ENCODE data around the gene SNAP25.

Gene SNAP25

GRCh38 chr20:10219452-10219791 lies 792 bp downstream of the SNAP25 start:
- Histone ChIP-seq H3K9ac (ENCODE audit: low read length) (no peak overlapping the region), H3K4me3 (ENCODE audit: insufficient read depth, low read length, poor library complexity, severe bottlenecking) (no peak overlapping the region), H3K9me3 (ENCODE audit: insufficient read depth, low read length) (no peaks in the 10 kb centered on the region), H4K20me1 (ENCODE audit: low read depth, low read length) (no peaks in the 10 kb centered on the region), H3K27me3 (ENCODE audit: low read length) (no peaks in the 10 kb centered on the region), H3K9me2 (replicated peaks; ENCODE audit: insufficient read depth, low read length) (no peaks in the 10 kb centered on the region), H3K79me2 (ENCODE audit: insufficient read depth, low read length) (no peaks in the 10 kb centered on the region), H3K27ac (ENCODE audit: low read depth, low read length) (no peak overlapping the region), H3K36me3 (ENCODE audit: low read length) (no peaks in the 10 kb centered on the region), H3F3A (ENCODE audit: insufficient read depth) (no peaks in the 10 kb centered on the region), H3K4me2 (ENCODE audit: low read depth, low read length, poor library complexity, severe bottlenecking) (no peak overlapping the region), H2AFZ (ENCODE audit: low read depth, low read length, severe bottlenecking) (no peak overlapping the region)
- TF ChIP-seq CTCF (IDR thresholded peaks at IDR 0.05; ENCODE audit: insufficient read depth, low read length, poor library complexity, severe bottlenecking): no peak
- no peak for TF ChIP-seq EZH2phosphoT487 (conservative IDR thresholded peaks at IDR 0.05; ENCODE audit: low read length)

DNA sequence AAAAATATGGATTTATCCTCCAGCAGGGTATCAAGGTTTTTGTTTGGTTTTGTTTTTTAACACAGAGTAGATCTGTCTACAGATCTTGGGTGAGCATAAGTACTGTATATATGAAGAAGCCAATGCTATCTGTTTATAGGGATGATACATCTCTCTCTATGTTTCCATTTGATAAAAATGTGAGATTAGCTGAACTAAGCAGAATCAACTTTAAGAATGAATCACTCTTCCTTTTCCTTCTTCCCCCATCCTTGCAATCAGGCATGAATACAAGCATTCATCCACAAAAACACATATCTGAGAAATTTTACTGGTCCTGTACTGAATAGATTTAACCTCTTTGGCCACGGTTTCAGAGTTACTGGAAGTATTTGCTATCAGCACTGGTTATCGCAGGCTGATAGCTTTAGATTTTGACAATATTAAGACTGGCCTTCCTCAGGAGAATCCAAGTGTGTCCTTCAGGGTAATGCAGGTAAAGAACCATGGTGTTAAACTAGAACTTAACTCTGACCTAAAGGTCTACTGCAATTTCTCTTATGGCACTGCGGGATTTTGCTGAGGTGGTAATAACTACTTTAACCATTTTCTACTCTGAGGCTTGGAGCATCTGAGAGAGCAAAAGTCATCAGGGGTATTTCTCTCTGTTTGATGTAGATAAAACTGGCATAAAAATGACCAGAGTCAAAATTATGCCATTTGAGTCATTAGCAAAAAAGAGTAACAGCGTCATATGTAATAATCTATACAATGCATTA lies 1.5 kb downstream of the SNAP25 start:
- Histone ChIP-seq H3K9me2 (replicated peaks; ENCODE audit: insufficient read depth, low read length) (no peaks in the 10 kb centered on the region), H3K4me2 (ENCODE audit: low read depth, low read length, poor library complexity, severe bottlenecking) (no peak overlapping the region), H3K9ac (ENCODE audit: low read length) (no peak overlapping the region), H2AFZ (ENCODE audit: low read depth, low read length, severe bottlenecking) (no peak overlapping the region), H3K79me2 (ENCODE audit: insufficient read depth, low read length) (no peaks in the 10 kb centered on the region), H3K4me3 (ENCODE audit: insufficient read depth, low read length, poor library complexity, severe bottlenecking) (no peak overlapping the region), H3K27me3 (ENCODE audit: low read length) (no peaks in the 10 kb centered on the region), H4K20me1 (ENCODE audit: low read depth, low read length) (no peaks in the 10 kb centered on the region), H3K36me3 (ENCODE audit: low read length) (no peaks in the 10 kb centered on the region), H3K9me3 (ENCODE audit: insufficient read depth, low read length) (no peaks in the 10 kb centered on the region), H3K27ac (ENCODE audit: low read depth, low read length) (no peak overlapping the region), H3F3A (ENCODE audit: insufficient read depth) (no peaks in the 10 kb centered on the region)
- TF ChIP-seq CTCF (IDR thresholded peaks at IDR 0.05; ENCODE audit: insufficient read depth, low read length, poor library complexity, severe bottlenecking) (no peak), EZH2phosphoT487 (conservative IDR thresholded peaks at IDR 0.05; ENCODE audit: low read length) (no peak)

- H3K27me3 ChIP-seq (ENCODE audit: low read length): no peaks in the 10 kb centered on the region
- H2AFZ ChIP-seq (ENCODE audit: low read depth, low read length, severe bottlenecking): no peak overlapping the region
- H3K4me3 ChIP-seq (ENCODE audit: insufficient read depth, low read length, poor library complexity, severe bottlenecking): no peak overlapping the region
- H4K20me1 ChIP-seq (ENCODE audit: low read depth, low read length): no peaks in the 10 kb centered on the region
- H3K9me2 ChIP-seq (replicated peaks; ENCODE audit: insufficient read depth, low read length): no peaks in the 10 kb centered on the region
- no peak overlapping the region for H3K27ac ChIP-seq (ENCODE audit: low read depth, low read length)
- no peak overlapping the region for H3K9ac ChIP-seq (ENCODE audit: low read length)
- TF ChIP-seq CTCF (IDR thresholded peaks at IDR 0.05; ENCODE audit: insufficient read depth, low read length, poor library complexity, severe bottlenecking): no peak
- TF ChIP-seq EZH2phosphoT487 (conservative IDR thresholded peaks at IDR 0.05; ENCODE audit: low read length): no peak
- no peak overlapping the region for H3K4me2 ChIP-seq (ENCODE audit: low read depth, low read length, poor library complexity, severe bottlenecking)
- no peaks in the 10 kb centered on the region for H3K36me3 ChIP-seq (ENCODE audit: low read length)
- no peaks in the 10 kb centered on the region for H3K9me3 ChIP-seq (ENCODE audit: insufficient read depth, low read length)
- no peaks in the 10 kb centered on the region for H3F3A ChIP-seq (ENCODE audit: insufficient read depth)
- no peaks in the 10 kb centered on the region for H3K79me2 ChIP-seq (ENCODE audit: insufficient read depth, low read length)
Measured at GRCh38 chr20:10221021-10221420, 2.4 kb downstream of the SNAP25 start.
